ENCODE results near the gene AR.
A peak's percentile ranks its signal among the peaks of the same experiment; 100 is the strongest.

AR gene

GRCh38 chrX:67545036-67545821 lies 1.4 kb downstream of the AR start:
- no peak for TF ChIP-seq CTCF (IDR thresholded peaks at IDR 0.05; ENCODE audit: control insufficient read depth, insufficient read depth, low read depth, low read length, missing control alignments)
- no peak for DNase-seq (ENCODE audit: low read depth)
- peak overlapping the region; percentile 46 for H3K4me3 ChIP-seq (ENCODE audit: control insufficient read depth, low read depth, low read length)

- DNase-seq (ENCODE audit: low read depth) = no peak
- H3K4me3 ChIP-seq (ENCODE audit: control insufficient read depth, low read depth, low read length) = peak overlapping the region; percentile 46
Measured at GRCh38 chrX:67545893-67546495, 2.2 kb downstream of the AR start.

GRCh38 chrX:67546496-67547423 lies 2.9 kb downstream of the AR start:
- no peak for TF ChIP-seq CTCF (IDR thresholded peaks at IDR 0.05; ENCODE audit: control insufficient read depth, insufficient read depth, low read depth, low read length, missing control alignments)
- DNase-seq (ENCODE audit: low read depth) = no peak
- H3K4me3 ChIP-seq (ENCODE audit: control insufficient read depth, low read depth, low read length) = peak overlapping the region; percentile 46

More at GRCh38 chrX:67545893-67546495, 2.2 kb downstream of the AR start:
- no peak for TF ChIP-seq CTCF (IDR thresholded peaks at IDR 0.05; ENCODE audit: control insufficient read depth, insufficient read depth, low read depth, low read length, missing control alignments)

GRCh38 chrX:67555578-67556203 lies 11.9 kb downstream of the AR start:
- DNase-seq (ENCODE audit: low read depth) = no peak
- H3K4me3 ChIP-seq (ENCODE audit: control insufficient read depth, low read depth, low read length) = no peak overlapping the region
- peak; percentile 90 for TF ChIP-seq CTCF (IDR thresholded peaks at IDR 0.05; ENCODE audit: control insufficient read depth, insufficient read depth, low read depth, low read length, missing control alignments)

- H3K4me3 ChIP-seq (ENCODE audit: control insufficient read depth, low read depth, low read length) = no peak overlapping the region
- TF ChIP-seq CTCF (IDR thresholded peaks at IDR 0.05; ENCODE audit: control insufficient read depth, insufficient read depth, low read depth, low read length, missing control alignments) = no peak
- no peak for DNase-seq (ENCODE audit: low read depth)
Measured at GRCh38 chrX:67558267-67558666, 14.4 kb downstream of the AR start.

Data from AG09309 (cell line).